B cell (primary cell): ENCODE results near the gene NKAIN2. TPM values are rescaled to one million over a fixed set of nuclear protein-coding genes. Genes with fewer than 3 reads are reported as not detected.

Experiments
- ATAC-seq: fragments of 200-7000 bp; cut with Tn5 transposase; one replicate; pipeline ENCODE4 v1.10.0; 2021; ENCODE audit warnings: low read depth, mild to moderate bottlenecking, moderate number of reproducible peaks, moderate library complexity
- CTCF ChIA-PET: fragments of 350-600 bp; sonication (Branson Sonifier 250); formaldehyde crosslinking; loops from one replicate; lab custom pipeline; 2021; ENCODE audit warnings: antibody characterized with exemption, inconsistent platforms; lab: Charles Lee
- POLR2A ChIA-PET: fragments of 350-600 bp; sonication (Branson Sonifier 250); formaldehyde crosslinking; loops from one replicate; lab custom pipeline; 2021; ENCODE audit warnings: antibody characterized with exemption; lab: Charles Lee
- DNase-seq: peaks from one replicate; pipeline ENCODE4 v3.0.0; 2013
- H2AFZ ChIP-seq: 2 replicates; pipeline ENCODE4 v1.6.1; 2012; ENCODE audit warnings: mild to moderate bottlenecking, low read depth, low read length; ENCODE audit not compliant: insufficient read depth, poor library complexity, severe bottlenecking
- H3K27ac ChIP-seq, 2 donors: 1 replicate in 1 of 2; 2 replicates in 1 of 2; pipeline ENCODE4 v1.5.1; 2012 to 2013; ENCODE audit warnings: low read length in 2 of 2, mild to moderate bottlenecking in 2 of 2, moderate library complexity in 1 of 2
- H3K27me3 ChIP-seq, 4 experiments: fragments of 200-600 bp in 1 of 4; sonication (generic) in 1 of 4; replicated peaks in 1 of 4; 1 replicate in 2 of 4; 2 replicates in 2 of 4; pipeline versions ENCODE4 v1.6.1 to v1.7.0; 2013 to 2016; ENCODE audit warnings: low read length in 3 of 4, mild to moderate bottlenecking in 2 of 4, mixed read lengths in 1 of 4, moderate library complexity in 1 of 4; ENCODE audit not compliant: insufficient read depth in 4 of 4, control insufficient read depth in 3 of 4; ENCODE audit errors: control extremely low read depth in 1 of 4
- H3K36me3 ChIP-seq, 2 experiments: replicated peaks in 1 of 2; 1 replicate in 1 of 2; 2 replicates in 1 of 2; pipeline versions ENCODE4 v1.6.1 to v1.7.1; 2013; ENCODE audit warnings: low read length in 1 of 2; ENCODE audit not compliant: insufficient read depth in 2 of 2, control insufficient read depth in 1 of 2; ENCODE audit errors: control extremely low read depth in 1 of 2, extremely low read depth in 1 of 2
- H3K4me1 ChIP-seq, 2 donors: fragments of 200-600 bp in 1 of 2; sonication (generic) in 1 of 2; 1 replicate in 1 of 2; 2 replicates in 1 of 2; pipeline versions ENCODE4 v1.5.1 to v1.6.1; 2013 to 2017; ENCODE audit warnings: low read length in 2 of 2; ENCODE audit not compliant: control insufficient read depth in 2 of 2, insufficient read depth in 2 of 2
- H3K4me2 ChIP-seq: replicated peaks from 2 replicates; pipeline ENCODE3; 2012; ENCODE audit warnings: mild to moderate bottlenecking, low read depth, low read length; ENCODE audit not compliant: poor library complexity, severe bottlenecking
- H3K4me3 ChIP-seq, 5 experiments: fragments of 200-600 bp in 1 of 5; sonication (generic) in 1 of 5; 1 replicate in 3 of 5; 2 replicates in 2 of 5; pipeline versions ENCODE4 v1.5.1 to v1.7.0; 2011 to 2016; ENCODE audit warnings: low read length in 4 of 5, mild to moderate bottlenecking in 4 of 5, low read depth in 2 of 5, control low read depth in 1 of 5, moderate library complexity in 1 of 5; ENCODE audit not compliant: insufficient read depth in 1 of 5; ENCODE audit errors: control extremely low read depth in 1 of 5, extremely low read depth in 1 of 5
- H3K79me2 ChIP-seq: fragments of 200-600 bp; sonication (generic); one replicate; pipeline ENCODE4 v1.6.0; 2016; ENCODE audit warnings: low read length; ENCODE audit not compliant: control insufficient read depth, insufficient read depth
- H3K9ac ChIP-seq: fragments of 200-600 bp; sonication (generic); 2 replicates; pipeline ENCODE4 v1.6.1; 2017; ENCODE audit warnings: mild to moderate bottlenecking, low read length, moderate library complexity
- H3K9me3 ChIP-seq, 3 donors: one replicate each; pipeline versions ENCODE4 v1.6.1 to v1.7.1; 2013; ENCODE audit warnings: low read length in 2 of 3; ENCODE audit not compliant: control insufficient read depth in 2 of 3, insufficient read depth in 1 of 3; ENCODE audit errors: control extremely low read depth in 1 of 3
- H4K20me1 ChIP-seq: 2 replicates; pipeline ENCODE4 v1.6.0; 2012; ENCODE audit warnings: mild to moderate bottlenecking, low read length; ENCODE audit not compliant: insufficient read depth, control insufficient read depth, poor library complexity, severe bottlenecking
- H3K27ac Mint-ChIP-seq: one replicate; pipeline ENCODE4 v1.8.0; 2021; ENCODE audit warnings: mixed read lengths
- H3K27me3 Mint-ChIP-seq: one replicate; pipeline ENCODE4 v1.8.0; 2021; ENCODE audit warnings: mixed read lengths
- H3K4me1 Mint-ChIP-seq: one replicate; pipeline ENCODE4 v1.8.0; 2021; ENCODE audit warnings: mixed read lengths
- H3K4me3 Mint-ChIP-seq: one replicate; pipeline ENCODE4 v1.8.0; 2021; ENCODE audit warnings: mixed read lengths
- H3K9me3 Mint-ChIP-seq: one replicate; pipeline ENCODE4 v1.8.0; 2022; ENCODE audit warnings: mixed read lengths; ENCODE audit not compliant: insufficient read depth
- EZH2 ChIP-seq: IDR thresholded peaks from 2 replicates; pipeline ENCODE4 v1.6.1; 2012; ENCODE audit warnings: borderline replicate concordance, low read depth, mild to moderate bottlenecking, moderate library complexity, low read length; ENCODE audit not compliant: insufficient read depth, poor library complexity, severe bottlenecking
- WGBS: methylation state at CpG from one replicate; pipeline ENCODE4 v1.1.5; 2013; ENCODE audit warnings: missing lambda C conversion rate; ENCODE audit not compliant: insufficient coverage; 5-methylcytosine and 5-hydroxymethylcytosine counted together
- intact Hi-C: fragments of 100-400 bp; cut with micrococcal nuclease; formaldehyde crosslinking; loops from one replicate; pipeline ENCODE4 v1.10.0; 2022
- polyA plus RNA-seq: library from polyadenylated mRNA; depleted of rRNA; stranded (reverse); fragments of >200 nt; gene quantifications from 2 replicates; pipeline ENCODE4 v1.2.3, GENCODE V29; 2012
- total RNA-seq, 2 donors: library from RNA; stranded (reverse); fragments of 120-200 nt in 1 of 2; gene quantifications; 1 replicate in 1 of 2; 2 replicates in 1 of 2; pipeline versions ENCODE4 v1.2.3 to v1.2.4, GENCODE V29; 2013 to 2022
- TF ChIP-seq, protein P1 (sequence below): fragments of 200-600 bp; IDR thresholded peaks from one replicate; pipeline ENCODE4 v1.8.0; 2022; ENCODE audit warnings: antibody characterized with exemption, mild to moderate bottlenecking

NKAIN2 gene
- total and polyA plus RNA-seq, 2 donors (not counting 1 experiment from before 2014, with no cell fraction given), result not detected

DNA sequence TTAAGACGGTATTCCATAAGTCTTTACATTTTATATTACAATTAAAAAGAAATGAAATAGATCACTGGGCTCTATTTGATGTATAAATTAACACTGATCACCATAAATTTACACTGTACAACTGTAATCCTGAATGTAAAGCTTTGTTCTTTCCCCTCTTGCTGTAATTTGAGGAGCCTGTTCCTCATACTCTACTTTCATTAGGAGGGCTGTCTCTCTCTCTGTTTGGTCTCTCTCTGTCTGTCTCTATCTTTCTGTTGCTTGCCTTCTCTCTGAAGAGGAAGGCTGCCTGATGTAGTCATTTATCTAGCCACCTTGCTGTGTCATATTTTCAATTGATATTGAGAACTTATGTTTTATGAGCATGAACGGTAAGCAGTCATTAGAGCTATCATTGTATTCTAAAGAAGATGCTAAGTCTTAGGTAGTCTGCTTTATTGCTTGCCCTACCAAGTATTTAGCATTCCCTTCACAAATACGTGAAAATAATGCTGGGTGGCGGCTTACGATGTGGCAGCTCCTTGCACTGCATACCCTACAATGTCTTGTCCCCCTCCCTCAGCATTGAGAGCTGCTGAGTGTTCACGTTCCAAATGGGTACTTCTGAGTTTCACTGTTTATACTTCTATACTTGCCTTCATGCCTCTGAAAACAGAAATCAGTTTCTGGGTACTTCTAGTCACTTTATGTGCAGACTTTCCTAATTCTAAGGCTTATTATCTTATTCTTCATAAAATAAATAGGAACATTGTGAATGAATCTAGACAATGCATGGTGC, 205.5 kb downstream of the NKAIN2 start:
- H3K4me3 ChIP-seq, result no peak overlapping the region
- H3K9me3 ChIP-seq, result no peaks in the 10 kb centered on the region
- H2AFZ ChIP-seq, result no peak overlapping the region
- H3K79me2 ChIP-seq, result no peaks in the 10 kb centered on the region
- CTCF ChIA-PET, result no interaction called here
- Mint-ChIP-seq H3K27ac (no peak overlapping the region), H3K27me3 (no peaks in the 10 kb centered on the region), H3K4me3 (no peak overlapping the region), H3K4me1 (no peaks in the 10 kb centered on the region), H3K9me3 (peaks cover 7% of the 10 kb centered on the region)
- ATAC-seq, result no peak
- WGBS, result 89% methylated on average over 4 of the region's 6 CpGs
- no peak for DNase-seq
- no peaks in the 10 kb centered on the region for H3K36me3 ChIP-seq
- intact Hi-C loops, result no loop called here
- no peaks in the 10 kb centered on the region for H3K27me3 ChIP-seq
- no peak overlapping the region for H3K4me2 ChIP-seq
- H3K9ac ChIP-seq, result no peak overlapping the region
- POLR2A ChIA-PET, result no interaction called here
- TF ChIP-seq, protein P1, sequence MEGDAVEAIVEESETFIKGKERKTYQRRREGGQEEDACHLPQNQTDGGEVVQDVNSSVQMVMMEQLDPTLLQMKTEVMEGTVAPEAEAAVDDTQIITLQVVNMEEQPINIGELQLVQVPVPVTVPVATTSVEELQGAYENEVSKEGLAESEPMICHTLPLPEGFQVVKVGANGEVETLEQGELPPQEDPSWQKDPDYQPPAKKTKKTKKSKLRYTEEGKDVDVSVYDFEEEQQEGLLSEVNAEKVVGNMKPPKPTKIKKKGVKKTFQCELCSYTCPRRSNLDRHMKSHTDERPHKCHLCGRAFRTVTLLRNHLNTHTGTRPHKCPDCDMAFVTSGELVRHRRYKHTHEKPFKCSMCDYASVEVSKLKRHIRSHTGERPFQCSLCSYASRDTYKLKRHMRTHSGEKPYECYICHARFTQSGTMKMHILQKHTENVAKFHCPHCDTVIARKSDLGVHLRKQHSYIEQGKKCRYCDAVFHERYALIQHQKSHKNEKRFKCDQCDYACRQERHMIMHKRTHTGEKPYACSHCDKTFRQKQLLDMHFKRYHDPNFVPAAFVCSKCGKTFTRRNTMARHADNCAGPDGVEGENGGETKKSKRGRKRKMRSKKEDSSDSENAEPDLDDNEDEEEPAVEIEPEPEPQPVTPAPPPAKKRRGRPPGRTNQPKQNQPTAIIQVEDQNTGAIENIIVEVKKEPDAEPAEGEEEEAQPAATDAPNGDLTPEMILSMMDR, result no peak
- no peak for TF ChIP-seq EZH2
- no peaks in the 10 kb centered on the region for H3K4me1 ChIP-seq
- no peaks in the 10 kb centered on the region for H4K20me1 ChIP-seq
- no peak overlapping the region for H3K27ac ChIP-seq

DNA sequence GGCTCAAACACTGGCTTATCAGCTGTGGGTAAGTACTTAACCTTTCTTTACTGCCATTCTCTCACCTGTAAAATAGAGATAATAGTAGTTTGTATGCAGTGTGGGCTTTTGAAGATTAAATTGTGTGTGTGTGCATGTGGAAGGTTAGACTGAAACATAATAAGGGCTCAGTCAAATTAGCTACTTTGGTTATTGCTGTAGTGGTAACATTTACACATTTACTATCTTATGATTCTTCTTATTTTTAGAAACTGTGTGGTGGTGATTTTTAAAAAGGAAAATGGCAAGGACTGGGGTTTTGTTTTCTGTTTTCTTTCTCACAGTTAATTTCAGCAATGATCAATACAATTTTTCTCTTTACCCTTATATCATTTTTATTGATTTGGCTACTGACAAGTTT, 206.9 kb downstream of the NKAIN2 start:
- no peak for DNase-seq
- Histone ChIP-seq H3K9me3 (no peaks in the 10 kb centered on the region), H3K27me3 (no peaks in the 10 kb centered on the region), H4K20me1 (no peaks in the 10 kb centered on the region), H3K4me1 (no peaks in the 10 kb centered on the region), H3K4me3 (no peak overlapping the region), H2AFZ (no peak overlapping the region), H3K27ac (no peak overlapping the region), H3K4me2 (no peak overlapping the region), H3K79me2 (no peaks in the 10 kb centered on the region), H3K36me3 (no peaks in the 10 kb centered on the region), H3K9ac (no peak overlapping the region)
- ChIA-PET POLR2A (no interaction called here), CTCF (no interaction called here)
- ATAC-seq, result no peak
- H3K27ac Mint-ChIP-seq, result no peak overlapping the region
- no peaks in the 10 kb centered on the region for H3K27me3 Mint-ChIP-seq
- TF ChIP-seq EZH2, result no peak
- TF ChIP-seq, protein P1, result no peak
- no peaks in the 10 kb centered on the region for H3K4me1 Mint-ChIP-seq
- H3K4me3 Mint-ChIP-seq, result no peak overlapping the region
- intact Hi-C loops, result no loop called here
- peaks cover 7% of the 10 kb centered on the region for H3K9me3 Mint-ChIP-seq
